NCI-H82 (cell line): ENCODE results near the gene TRIM17.

Source experiments
- DNase-seq: peaks from one replicate; lab custom pipeline; 2025; lab: John Stamatoyannopoulos, UW

Gene TRIM17

DNA sequence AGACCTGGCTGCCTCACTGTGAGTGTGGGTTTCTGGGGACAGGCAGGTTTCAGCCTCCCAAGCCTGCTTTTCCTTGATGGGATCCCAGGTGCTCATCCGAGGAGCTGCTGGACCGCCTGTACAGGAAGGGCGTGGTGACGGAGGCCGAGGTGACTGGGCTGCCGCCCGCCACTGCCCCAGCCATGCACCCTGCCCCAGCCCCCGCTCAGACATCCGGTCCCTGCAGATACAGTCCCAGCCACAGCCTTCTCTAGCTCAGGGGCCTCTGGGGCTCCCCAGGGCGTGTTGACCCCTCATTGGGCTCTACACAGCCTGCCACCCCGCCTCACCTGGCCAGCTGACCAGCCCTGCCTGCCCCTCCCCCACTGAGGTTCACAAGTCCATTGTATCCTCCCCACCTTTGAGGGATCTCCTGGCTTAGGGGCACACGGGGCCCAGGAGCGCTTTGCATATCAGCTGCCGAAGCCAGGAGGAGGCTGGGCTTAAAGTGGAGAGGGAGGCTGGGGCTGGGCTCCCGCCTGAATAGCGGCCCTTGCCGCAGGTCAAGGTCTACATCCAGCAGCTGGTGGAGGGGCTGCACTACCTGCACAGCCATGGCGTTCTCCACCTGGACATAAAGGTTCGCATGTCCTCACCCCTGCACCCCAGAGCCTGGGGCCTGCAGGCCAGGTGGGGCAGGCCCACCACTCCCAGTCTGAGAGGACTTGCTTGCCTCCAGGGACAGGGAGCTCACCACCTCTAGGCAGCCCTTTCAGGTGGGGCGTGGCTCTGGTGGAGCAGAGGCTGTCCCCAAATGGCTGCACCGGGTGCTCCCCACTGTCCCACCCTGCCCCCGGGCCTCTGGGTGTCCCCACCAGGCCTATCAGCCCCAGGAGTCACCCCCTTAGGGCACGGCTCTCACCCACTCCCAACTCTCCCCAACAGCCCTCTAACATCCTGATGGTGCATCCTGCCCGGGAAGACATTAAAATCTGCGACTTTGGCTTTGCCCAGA, 48.6 kb downstream of the TRIM17 start:
- DNase-seq: no peak

DNA sequence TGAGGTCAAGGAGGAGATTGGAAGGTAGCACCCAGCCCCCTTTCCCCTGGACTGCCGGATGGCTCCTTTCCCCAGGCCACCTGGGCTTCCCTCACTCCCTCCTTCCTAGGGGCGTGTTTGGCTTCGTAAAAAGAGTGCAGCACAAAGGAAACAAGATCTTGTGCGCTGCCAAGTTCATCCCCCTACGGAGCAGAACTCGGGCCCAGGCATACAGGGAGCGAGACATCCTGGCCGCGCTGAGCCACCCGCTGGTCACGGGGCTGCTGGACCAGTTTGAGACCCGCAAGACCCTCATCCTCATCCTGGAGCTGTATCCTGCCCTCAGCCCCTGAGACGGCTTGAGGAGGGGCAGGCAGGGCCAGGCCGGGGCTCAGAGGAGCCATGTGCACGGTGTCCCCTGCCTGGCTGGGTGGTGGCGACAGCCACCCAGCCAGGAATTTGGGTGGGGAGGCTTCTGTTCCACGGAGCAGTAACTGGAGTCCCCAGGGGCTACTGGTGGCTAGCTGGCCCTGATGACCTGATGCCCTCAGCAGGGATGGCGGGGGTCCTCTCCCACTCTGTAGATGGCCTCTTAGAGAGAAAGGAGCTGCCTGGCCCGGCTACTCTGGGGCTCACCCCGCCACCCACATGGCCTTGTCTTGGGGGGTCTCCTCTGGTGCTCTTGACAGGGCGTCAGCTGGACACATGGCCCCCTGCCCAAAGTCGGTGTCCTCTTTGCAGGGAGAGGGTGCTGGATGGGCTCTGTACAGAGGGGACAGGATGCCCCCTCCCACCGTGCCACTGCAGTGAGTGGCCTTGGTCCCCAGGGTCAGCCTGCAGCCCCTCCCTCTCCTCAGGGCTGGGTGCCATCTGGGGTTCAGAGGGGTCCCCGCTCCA, 49.6 kb downstream of the TRIM17 start:
- no peak for DNase-seq

- no peak for DNase-seq
These were observed 50.4 kb downstream of the TRIM17 start for GRCh38 chr1:228366062-228366865.

GRCh38 chr1:228365271-228366061, 51.2 kb downstream of the TRIM17 start:
- DNase-seq: no peak

DNA sequence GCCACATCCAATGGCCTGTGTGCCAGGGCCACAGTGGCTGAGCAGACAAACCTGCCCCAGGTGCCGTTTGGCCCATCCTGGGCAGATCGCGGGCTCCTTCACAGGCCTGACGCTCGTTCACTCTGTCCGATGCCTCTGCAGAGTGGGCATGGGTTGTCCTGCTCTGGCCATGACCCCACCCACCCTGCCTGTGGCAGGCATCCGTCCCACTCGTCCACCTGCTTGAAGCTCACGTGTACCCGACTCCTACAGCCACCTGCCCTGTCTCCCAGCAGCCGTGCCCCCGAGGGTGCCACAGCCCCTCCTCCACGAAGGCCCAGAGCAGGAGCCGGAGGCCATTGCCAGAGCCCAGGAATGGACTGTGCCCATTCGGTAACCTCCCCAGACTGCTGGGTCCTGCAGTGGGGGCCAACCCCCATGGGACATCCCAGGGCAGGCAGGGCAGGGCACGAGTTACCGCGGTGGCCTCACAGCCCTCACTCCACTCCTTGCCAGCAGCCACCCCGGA, 51.9 kb downstream of the TRIM17 start:
- no peak for DNase-seq

DNA sequence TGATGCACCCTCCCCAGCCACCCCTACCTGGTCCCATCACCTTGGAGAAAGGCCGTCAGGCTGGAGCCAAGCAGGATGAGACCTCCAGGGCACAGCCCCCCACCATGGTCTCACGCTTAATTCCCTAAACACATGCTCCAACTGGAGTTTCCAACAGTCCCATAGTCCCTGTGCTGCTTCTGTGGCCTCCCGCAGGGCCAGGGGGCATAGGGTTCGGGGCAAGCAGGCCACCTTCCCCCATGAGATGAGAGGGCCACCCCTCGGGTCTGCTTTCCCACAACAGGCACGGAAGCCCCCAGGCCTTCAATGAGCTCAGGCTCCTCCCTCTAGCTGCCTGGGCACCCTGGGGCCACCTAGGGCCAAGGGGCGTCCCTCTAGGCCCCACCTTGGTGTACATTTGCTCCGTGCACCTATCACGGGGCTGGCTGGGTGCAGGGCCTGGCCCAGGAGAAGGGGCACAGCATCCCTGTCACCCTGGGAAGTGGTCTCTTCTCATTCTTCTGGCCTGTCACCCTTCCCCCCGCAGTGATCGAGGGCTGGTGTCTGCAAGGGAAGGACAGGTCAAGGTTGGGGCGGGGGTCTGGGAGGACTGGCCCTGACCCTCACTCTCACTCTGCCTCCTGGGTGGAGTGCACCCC, 52.5 kb downstream of the TRIM17 start:
- no peak for DNase-seq

GRCh38 chr1:228363686-228364067, 53.0 kb downstream of the TRIM17 start:
- no peak for DNase-seq

- no peak for DNase-seq
These were observed 53.7 kb downstream of the TRIM17 start for GRCh38 chr1:228362884-228363450.

DNA sequence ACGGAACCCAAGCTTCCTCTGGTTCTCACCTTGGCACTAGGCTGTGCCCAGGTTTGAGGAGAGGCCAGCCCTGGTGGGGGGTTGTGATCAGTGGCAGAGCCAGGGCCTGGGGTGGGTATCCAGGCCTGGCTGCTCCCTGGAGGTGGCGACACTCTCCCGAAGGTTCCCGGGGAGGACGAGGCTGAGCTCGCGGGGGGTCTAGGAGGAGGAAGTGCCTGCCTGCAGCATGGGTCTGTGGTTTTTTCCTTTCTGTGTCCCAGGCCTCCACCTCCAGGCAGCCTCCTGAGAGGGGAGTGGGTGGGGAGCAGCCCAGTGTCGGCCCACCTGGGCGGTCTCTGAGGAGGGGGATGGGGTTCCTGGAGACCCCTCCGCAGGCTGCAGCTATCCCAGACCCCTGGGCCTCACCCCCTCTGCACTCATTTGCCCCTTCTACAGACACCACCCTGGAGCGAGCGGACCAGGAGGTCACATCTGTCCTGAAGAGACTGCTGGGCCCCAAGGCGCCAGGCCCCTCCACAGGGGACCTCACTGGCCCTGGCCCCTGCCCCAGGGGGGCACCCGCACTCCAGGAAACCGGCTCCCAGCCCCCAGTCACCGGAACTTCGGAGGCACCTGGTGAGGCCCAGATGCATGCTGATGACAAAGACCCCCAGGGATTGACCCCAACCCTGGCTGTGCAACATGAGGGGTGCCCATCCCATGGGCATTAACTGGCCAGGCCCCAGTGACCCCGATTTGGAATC, 54.3 kb downstream of the TRIM17 start:
- no peak for DNase-seq

GRCh38 chr1:228361314-228362140, 55.1 kb downstream of the TRIM17 start:
- no peak for DNase-seq

DNA sequence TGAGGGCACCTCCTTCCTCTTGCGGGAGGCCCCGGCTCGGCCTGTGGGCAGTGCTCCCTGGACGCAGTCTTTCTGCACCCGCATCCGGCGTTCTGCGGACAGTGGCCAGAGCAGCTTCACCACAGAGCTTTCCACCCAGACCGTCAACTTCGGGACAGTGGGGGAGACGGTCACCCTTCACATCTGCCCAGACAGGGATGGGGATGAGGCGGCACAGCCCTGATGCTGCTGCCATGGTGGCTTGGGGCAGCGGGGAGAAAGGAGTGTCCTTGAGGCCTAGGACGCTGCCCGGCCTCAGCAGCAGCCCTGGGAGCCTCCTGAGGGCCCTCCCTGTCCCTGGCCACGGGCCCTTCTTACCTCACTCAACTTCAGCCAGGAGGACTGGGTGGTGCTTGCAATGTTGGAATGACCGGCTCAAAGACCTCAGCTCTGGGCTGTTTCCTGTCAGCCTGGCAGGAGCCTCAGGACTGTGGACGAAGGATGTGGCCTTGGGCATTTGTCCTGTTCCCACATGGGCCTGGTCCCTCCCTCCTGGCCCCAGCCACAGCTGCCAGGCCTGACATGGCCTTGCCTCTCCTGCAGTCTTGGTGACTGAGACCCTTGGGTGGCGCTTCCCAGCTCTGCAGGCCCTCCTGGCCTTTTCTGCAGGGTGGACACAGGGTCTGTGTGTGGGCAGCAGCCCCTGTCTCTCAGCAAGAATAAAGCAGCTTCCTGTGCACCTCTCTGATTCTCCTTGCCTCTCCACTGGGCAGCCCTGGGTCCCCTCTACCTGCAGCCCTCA, 55.9 kb downstream of the TRIM17 start:
- no peak for DNase-seq

DNA sequence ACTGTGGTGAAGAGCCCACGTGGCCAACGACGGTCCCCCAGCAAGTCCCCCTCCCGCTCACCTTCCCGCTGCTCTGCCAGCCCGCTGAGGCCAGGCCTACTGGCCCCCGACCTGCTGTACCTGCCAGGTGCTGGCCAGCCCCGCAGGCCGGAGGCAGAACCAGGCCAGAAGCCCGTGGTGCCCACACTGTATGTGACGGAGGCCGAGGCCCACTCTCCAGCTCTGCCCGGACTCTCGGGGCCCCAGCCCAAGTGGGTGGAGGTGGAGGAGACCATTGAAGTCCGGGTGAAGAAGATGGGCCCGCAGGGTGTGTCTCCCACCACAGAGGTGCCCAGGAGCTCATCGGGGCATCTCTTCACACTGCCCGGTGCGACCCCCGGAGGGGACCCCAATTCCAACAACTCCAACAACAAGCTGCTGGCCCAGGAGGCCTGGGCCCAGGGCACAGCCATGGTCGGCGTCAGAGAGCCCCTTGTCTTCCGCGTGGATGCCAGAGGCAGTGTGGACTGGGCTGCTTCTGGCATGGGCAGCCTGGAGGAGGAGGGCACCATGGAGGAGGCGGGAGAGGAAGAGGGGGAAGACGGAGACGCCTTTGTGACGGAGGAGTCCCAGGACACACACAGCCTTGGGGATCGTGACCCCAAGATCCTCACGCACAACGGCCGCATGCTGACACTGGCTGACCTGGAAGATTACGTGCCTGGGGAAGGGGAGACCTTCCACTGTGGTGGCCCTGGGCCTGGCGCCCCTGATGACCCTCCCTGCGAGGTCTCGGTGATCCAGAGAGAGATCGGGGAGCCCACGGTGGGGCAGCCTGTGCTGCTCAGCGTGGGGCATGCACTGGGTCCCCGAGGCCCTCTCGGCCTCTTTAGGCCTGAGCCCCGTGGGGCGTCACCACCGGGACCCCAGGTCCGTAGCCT, 56.8 kb downstream of the TRIM17 start:
- DNase-seq: no peak

- DNase-seq: no peak
These were observed 57.7 kb downstream of the TRIM17 start for GRCh38 chr1:228358764-228359612.

GRCh38 chr1:228358039-228358763, 58.5 kb downstream of the TRIM17 start:
- DNase-seq: no peak
